ENCODE data around the gene XPNPEP3. TPM values are rescaled to one million over a fixed set of nuclear protein-coding genes. Genes with fewer than 3 reads are reported as not detected.

Gene XPNPEP3
- total and polyA plus RNA-seq, 4 donors, result 5.1 to 24.1 (median 10.4) TPM

GRCh38 chr22:40954113-40954512 lies 97.2 kb downstream of the XPNPEP3 start:
- Histone ChIP-seq H3K36me3 (ENCODE audit: control insufficient read depth in 4 of 4, insufficient read depth in 4 of 4, low read length in 4 of 4) (peaks cover 8 to 15% (median 10%) of the 10 kb centered on the region in 4 donors), H3K4me1 (ENCODE audit: control insufficient read depth in 5 of 5, insufficient read depth in 5 of 5, low read length in 5 of 5) (peaks cover 0 to 16% (median 5%) of the 10 kb centered on the region in 5 donors), H3K9me3 (ENCODE audit: control insufficient read depth in 4 of 4, insufficient read depth in 3 of 4, low read length in 3 of 4) (no peaks in the 10 kb centered on the region), H3K27me3 (ENCODE audit: control insufficient read depth in 3 of 3, insufficient read depth in 3 of 3, low read length in 2 of 3) (no peaks in the 10 kb centered on the region), H3K27ac (ENCODE audit: low read depth in 1 of 2, low read length in 1 of 2) (no peak overlapping the region), H3K9ac (ENCODE audit: insufficient read depth in 1 of 2, low read length in 2 of 2) (no peak overlapping the region), H3K4me3 (no peak overlapping the region)
- WGBS, 2 donors, result 85 to 90% methylated on average over 4 of the region's 4 CpGs
- no peak for ATAC-seq (ENCODE audit: insufficient read depth, low FRiP score)
- TF ChIP-seq CTCF (IDR thresholded peaks at IDR 0.05; ENCODE audit: control extremely low read depth, extremely low read depth), result no peak
- no peak for DNase-seq

- no peaks in the 10 kb centered on the region for H3K9me3 ChIP-seq (ENCODE audit: control insufficient read depth in 4 of 4, insufficient read depth in 3 of 4, low read length in 3 of 4)
- no peak overlapping the region for H3K27ac ChIP-seq (ENCODE audit: low read depth in 1 of 2, low read length in 1 of 2)
- no peak for ATAC-seq (ENCODE audit: insufficient read depth, low FRiP score)
- peaks cover 0 to 16% (median 5%) of the 10 kb centered on the region in 5 donors for H3K4me1 ChIP-seq (ENCODE audit: control insufficient read depth in 5 of 5, insufficient read depth in 5 of 5, low read length in 5 of 5)
- WGBS, 2 donors, result 78 to 79% methylated on average over 3 of the region's 3 CpGs
- no peak overlapping the region for H3K9ac ChIP-seq (ENCODE audit: insufficient read depth in 1 of 2, low read length in 2 of 2)
- H3K27me3 ChIP-seq (ENCODE audit: control insufficient read depth in 3 of 3, insufficient read depth in 3 of 3, low read length in 2 of 3), result no peaks in the 10 kb centered on the region
- H3K36me3 ChIP-seq (ENCODE audit: control insufficient read depth in 4 of 4, insufficient read depth in 4 of 4, low read length in 4 of 4), result peaks cover 8 to 15% (median 10%) of the 10 kb centered on the region in 4 donors
- no peak for DNase-seq
- no peak for TF ChIP-seq CTCF (IDR thresholded peaks at IDR 0.05; ENCODE audit: control extremely low read depth, extremely low read depth)
- no peak overlapping the region for H3K4me3 ChIP-seq
Observed at GRCh38 chr22:40955571-40955970, 98.6 kb downstream of the XPNPEP3 start.

GRCh38 chr22:40957601-40958000 lies 100.7 kb downstream of the XPNPEP3 start:
- no peak for ATAC-seq (ENCODE audit: insufficient read depth, low FRiP score)

More at GRCh38 chr22:40957601-40958000, 100.7 kb downstream of the XPNPEP3 start:
- WGBS, 2 donors, result 90 to 91% methylated on average over 7 of the region's 7 CpGs
- no peak overlapping the region for H3K27ac ChIP-seq (ENCODE audit: low read depth in 1 of 2, low read length in 1 of 2)
- no peaks in the 10 kb centered on the region for H3K9me3 ChIP-seq (ENCODE audit: control insufficient read depth in 4 of 4, insufficient read depth in 3 of 4, low read length in 3 of 4)
- H3K36me3 ChIP-seq (ENCODE audit: control insufficient read depth in 4 of 4, insufficient read depth in 4 of 4, low read length in 4 of 4), result peaks cover 8 to 25% (median 13%) of the 10 kb centered on the region in 4 donors
- no peak overlapping the region for H3K9ac ChIP-seq (ENCODE audit: insufficient read depth in 1 of 2, low read length in 2 of 2)
- DNase-seq, result no peak
- H3K27me3 ChIP-seq (ENCODE audit: control insufficient read depth in 3 of 3, insufficient read depth in 3 of 3, low read length in 2 of 3), result no peaks in the 10 kb centered on the region
- peaks cover 0 to 10% (median 2%) of the 10 kb centered on the region in 5 donors for H3K4me1 ChIP-seq (ENCODE audit: control insufficient read depth in 5 of 5, insufficient read depth in 5 of 5, low read length in 5 of 5)
- no peak for TF ChIP-seq CTCF (IDR thresholded peaks at IDR 0.05; ENCODE audit: control extremely low read depth, extremely low read depth)
- no peak overlapping the region for H3K4me3 ChIP-seq

Data from lung (tissue), 12 donors.